RWPE2 (cell line): ENCODE measurements around the gene PIK3CG.
"Not testable (repeated sequence)": the region's sequence is repeated elsewhere in the genome, so short reads cannot be mapped to it uniquely, and the experiment has no call there.

Experiments
- ATAC-seq: fragments of 200-7000 bp; cut with Tn5 transposase; 3 replicates; pipeline ENCODE4 v1.9.1; 2021; ENCODE audit warnings: low read depth
- DNase-seq: peaks from one replicate; pipeline ENCODE4 v3.0.0-alpha.2; 2020; ENCODE audit warnings: low spot score
- H3K27ac ChIP-seq: fragments of 450-650 bp; 2 replicates; pipeline ENCODE4 v1.5.1; 2017; ENCODE audit warnings: mild to moderate bottlenecking; ENCODE audit not compliant: poor library complexity, severe bottlenecking
- H3K27me3 ChIP-seq: fragments of 250-450 bp; sonication (Bioruptor Pico); 2 replicates; pipeline ENCODE4 v1.5.1; 2021; ENCODE audit warnings: mild to moderate bottlenecking, moderate library complexity; ENCODE audit not compliant: insufficient read depth, poor library complexity, severe bottlenecking
- H3K36me3 ChIP-seq: fragments of 250-450 bp; sonication (Bioruptor Pico); 2 replicates; pipeline ENCODE4 v1.5.1; 2020; ENCODE audit warnings: low read depth, mild to moderate bottlenecking, moderate library complexity
- H3K4me1 ChIP-seq: fragments of 250-450 bp; sonication (Bioruptor Pico); 2 replicates; pipeline ENCODE4 v1.5.1; 2021; ENCODE audit warnings: mild to moderate bottlenecking, moderate library complexity; ENCODE audit not compliant: insufficient read depth, poor library complexity, severe bottlenecking
- H3K4me3 ChIP-seq: fragments of 250-450 bp; sonication (Bioruptor Pico); 2 replicates; pipeline ENCODE4 v1.5.1; 2021; ENCODE audit warnings: mild to moderate bottlenecking, moderate library complexity; ENCODE audit not compliant: severe bottlenecking
- H3K9me3 ChIP-seq: fragments of 250-450 bp; sonication (Bioruptor Pico); 2 replicates; pipeline ENCODE4 v1.5.1; 2021; ENCODE audit warnings: mild to moderate bottlenecking, moderate library complexity; ENCODE audit not compliant: severe bottlenecking
- TF ChIP-seq, protein P1 (sequence below): fragments of 450-650 bp; IDR thresholded peaks from one replicate; pipeline ENCODE4 v1.5.1; 2017; ENCODE audit warnings: mild to moderate bottlenecking, moderate library complexity; ENCODE audit not compliant: poor library complexity, severe bottlenecking

Gene PIK3CG

DNA sequence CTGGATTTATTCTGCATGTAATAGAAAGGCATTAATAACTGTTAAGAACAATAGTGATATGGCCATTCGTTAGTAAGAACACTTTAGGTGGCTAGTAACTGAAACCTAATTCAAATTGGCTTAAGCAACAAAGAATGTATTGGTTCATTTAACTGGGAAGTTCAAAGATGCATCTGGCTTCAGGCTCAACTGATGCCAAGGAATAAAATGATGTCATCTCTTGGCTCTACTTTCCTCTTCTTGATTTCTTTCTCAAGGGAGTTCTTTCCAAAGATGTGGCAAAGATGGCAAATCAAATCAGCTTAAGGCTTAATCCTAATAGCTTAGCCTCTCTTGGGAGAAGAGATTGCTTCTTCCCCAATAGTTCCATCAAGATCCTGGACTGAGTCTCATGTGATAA is 51.6 kb downstream of the PIK3CG start:
- TF ChIP-seq, protein P1, sequence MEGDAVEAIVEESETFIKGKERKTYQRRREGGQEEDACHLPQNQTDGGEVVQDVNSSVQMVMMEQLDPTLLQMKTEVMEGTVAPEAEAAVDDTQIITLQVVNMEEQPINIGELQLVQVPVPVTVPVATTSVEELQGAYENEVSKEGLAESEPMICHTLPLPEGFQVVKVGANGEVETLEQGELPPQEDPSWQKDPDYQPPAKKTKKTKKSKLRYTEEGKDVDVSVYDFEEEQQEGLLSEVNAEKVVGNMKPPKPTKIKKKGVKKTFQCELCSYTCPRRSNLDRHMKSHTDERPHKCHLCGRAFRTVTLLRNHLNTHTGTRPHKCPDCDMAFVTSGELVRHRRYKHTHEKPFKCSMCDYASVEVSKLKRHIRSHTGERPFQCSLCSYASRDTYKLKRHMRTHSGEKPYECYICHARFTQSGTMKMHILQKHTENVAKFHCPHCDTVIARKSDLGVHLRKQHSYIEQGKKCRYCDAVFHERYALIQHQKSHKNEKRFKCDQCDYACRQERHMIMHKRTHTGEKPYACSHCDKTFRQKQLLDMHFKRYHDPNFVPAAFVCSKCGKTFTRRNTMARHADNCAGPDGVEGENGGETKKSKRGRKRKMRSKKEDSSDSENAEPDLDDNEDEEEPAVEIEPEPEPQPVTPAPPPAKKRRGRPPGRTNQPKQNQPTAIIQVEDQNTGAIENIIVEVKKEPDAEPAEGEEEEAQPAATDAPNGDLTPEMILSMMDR, result no peak
- Histone ChIP-seq H3K9me3 (no peaks in the 10 kb centered on the region), H3K27ac (no peak overlapping the region), H3K27me3 (peaks cover 4% of the 10 kb centered on the region), H3K4me1 (no peaks in the 10 kb centered on the region), H3K36me3 (no peaks in the 10 kb centered on the region), H3K4me3 (no peak overlapping the region)
- ATAC-seq (no peak), DNase-seq (no peak)

DNA sequence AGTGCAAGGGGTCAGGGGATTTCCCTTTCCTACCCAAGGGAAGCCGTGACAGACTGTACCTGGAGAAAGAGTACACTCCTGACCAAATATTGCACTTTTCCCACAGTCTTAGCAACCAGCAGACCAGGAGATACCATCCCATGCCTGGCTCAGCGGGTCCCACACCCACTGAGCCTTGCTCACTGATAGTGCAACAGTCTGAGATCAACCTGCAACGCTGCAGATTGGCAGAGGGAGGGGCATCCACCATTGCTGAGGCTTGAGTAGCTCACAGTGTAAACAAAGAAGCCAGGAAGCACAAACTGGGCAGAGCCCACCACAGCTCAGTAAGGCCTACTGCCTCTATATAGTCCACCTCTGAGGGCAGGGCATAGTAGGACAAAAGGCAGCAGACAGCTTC is 53.9 kb downstream of the PIK3CG start:
- Histone ChIP-seq H3K4me1 (no peaks in the 10 kb centered on the region), H3K27me3 (peaks cover 4% of the 10 kb centered on the region), H3K36me3 (no peaks in the 10 kb centered on the region), H3K27ac (no peak overlapping the region), H3K4me3 (no peak overlapping the region), H3K9me3 (no peaks in the 10 kb centered on the region)
- ATAC-seq (no peak), DNase-seq (no peak)
- TF ChIP-seq, protein P1, result no peak

DNA sequence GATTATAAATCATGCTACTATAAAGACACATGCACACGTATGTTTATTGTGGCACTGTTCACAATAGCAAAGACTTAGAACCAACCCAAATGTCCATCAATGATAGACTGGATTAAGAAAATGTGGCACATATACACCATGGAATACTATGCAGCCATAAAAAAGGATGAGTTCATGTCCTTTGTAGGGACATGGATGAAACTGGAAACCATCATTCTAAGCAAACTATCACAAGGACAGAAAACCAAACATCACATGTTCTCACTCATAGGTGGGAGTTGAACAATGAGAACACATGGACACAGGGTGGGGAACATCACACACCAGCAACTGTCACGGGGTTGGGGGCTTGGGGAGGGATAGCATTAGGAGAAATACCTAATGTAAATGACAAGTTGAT is 59.4 kb downstream of the PIK3CG start:
- H3K4me1 ChIP-seq, DNase-seq, H3K27ac ChIP-seq, H3K9me3 ChIP-seq, H3K36me3 ChIP-seq, H3K27me3 ChIP-seq, H3K4me3 ChIP-seq, ATAC-seq: not testable (repeated sequence)

DNA sequence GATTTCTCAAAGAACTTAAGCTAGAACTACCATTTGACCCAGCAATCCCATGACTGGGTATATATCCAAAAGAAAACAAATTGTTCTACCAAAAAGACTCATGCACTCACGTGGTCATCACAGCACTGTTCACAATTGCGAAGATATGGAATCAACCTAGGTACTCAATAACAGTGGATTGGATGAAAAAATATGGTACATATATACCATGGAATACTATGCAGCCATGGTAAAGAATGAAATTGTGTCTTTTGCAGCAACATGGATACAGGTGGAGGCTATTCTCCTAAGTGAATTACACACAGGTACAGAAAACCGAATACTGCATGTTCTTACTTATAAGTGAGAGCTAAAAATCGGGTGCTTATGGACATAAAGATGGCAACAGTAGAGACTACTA is 61.8 kb downstream of the PIK3CG start:
- Histone ChIP-seq H3K9me3 (no peaks in the 10 kb centered on the region), H3K36me3 (no peaks in the 10 kb centered on the region), H3K4me3 (no peak overlapping the region), H3K27ac (no peak overlapping the region), H3K4me1 (no peaks in the 10 kb centered on the region), H3K27me3 (no peaks in the 10 kb centered on the region)
- TF ChIP-seq, protein P1, result no peak
- no peak for ATAC-seq
- DNase-seq, result no peak

DNA sequence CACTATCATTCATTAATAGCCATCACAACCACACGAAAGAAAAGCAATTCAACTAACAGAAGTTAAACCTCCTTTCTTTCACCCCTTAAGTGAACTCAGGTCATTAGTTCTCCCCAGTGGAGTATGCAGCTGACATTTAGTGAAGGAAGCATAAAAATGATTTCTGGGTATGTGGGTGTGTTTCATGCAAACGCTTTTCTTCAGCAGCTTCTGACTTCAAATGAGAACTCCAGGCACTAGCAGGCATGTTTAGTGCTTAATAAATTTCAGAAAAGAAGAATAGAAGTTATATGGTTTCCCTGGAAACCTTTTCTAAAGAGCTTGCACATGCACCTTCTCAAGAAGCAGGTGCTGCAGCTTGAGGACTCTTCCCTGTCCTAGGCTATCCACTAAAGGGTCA is 62.5 kb downstream of the PIK3CG start:
- Histone ChIP-seq H3K9me3 (no peaks in the 10 kb centered on the region), H3K27me3 (no peaks in the 10 kb centered on the region), H3K4me3 (no peak overlapping the region), H3K27ac (no peak overlapping the region), H3K4me1 (no peaks in the 10 kb centered on the region), H3K36me3 (no peaks in the 10 kb centered on the region)
- ATAC-seq, result no peak
- TF ChIP-seq, protein P1, result no peak
- DNase-seq, result no peak

DNA sequence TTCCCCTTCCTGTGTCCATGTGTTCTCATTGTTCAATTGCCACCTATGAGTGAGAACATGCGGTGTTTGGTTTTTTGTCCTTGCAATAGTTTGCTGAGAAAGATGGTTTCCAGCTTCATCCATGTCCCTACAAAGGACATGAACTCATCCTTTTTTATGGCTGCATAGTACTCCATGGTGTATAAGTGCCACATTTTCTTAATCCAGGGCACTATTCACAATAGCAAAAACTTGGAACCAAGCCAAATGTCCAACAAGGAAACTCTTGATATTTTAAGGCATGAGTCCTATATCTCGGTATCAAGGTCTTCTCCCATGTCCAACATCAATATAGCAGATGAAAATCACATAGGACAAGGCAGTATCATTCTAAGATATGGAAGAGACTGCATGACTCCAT is 64.5 kb downstream of the PIK3CG start:
- H3K36me3 ChIP-seq, H3K27me3 ChIP-seq, H3K27ac ChIP-seq, H3K9me3 ChIP-seq, H3K4me3 ChIP-seq, H3K4me1 ChIP-seq, DNase-seq, ATAC-seq: not testable (repeated sequence)
